SHP77 treated with DMSO at 0.1 percent for 48 hours (cell line): ENCODE measurements around the gene UBAP1L.
A peak's percentile ranks its signal among the peaks of the same experiment; 100 is the strongest.
"Not testable (repeated sequence)": the region's sequence is repeated elsewhere in the genome, so short reads cannot be mapped to it uniquely, and the experiment has no call there.

ENCODE experiments used
- DNase-seq: peaks from one replicate; lab custom pipeline; 2025; lab: John Stamatoyannopoulos, UW

Gene UBAP1L

GRCh38 chr15:65066001-65066634 is 48.9 kb downstream of the UBAP1L start:
- no peak for DNase-seq

- no peak for DNase-seq
These were observed 52.3 kb downstream of the UBAP1L start for GRCh38 chr15:65062726-65063125.

- no peak for DNase-seq
These were observed 52.9 kb downstream of the UBAP1L start for GRCh38 chr15:65062061-65062460.

GRCh38 chr15:65060641-65061397 is 54.2 kb downstream of the UBAP1L start:
- no peak for DNase-seq

- DNase-seq, result no peak
These were observed 54.9 kb downstream of the UBAP1L start for GRCh38 chr15:65059931-65060596.

GRCh38 chr15:65059369-65059750 is 55.6 kb downstream of the UBAP1L start:
- no peak for DNase-seq

GRCh38 chr15:65058394-65059368 is 56.3 kb downstream of the UBAP1L start:
- DNase-seq, result no peak

- no peak for DNase-seq
These were observed 57.5 kb downstream of the UBAP1L start for GRCh38 chr15:65057549-65057940.

- DNase-seq, result no peak
These were observed 58.0 kb downstream of the UBAP1L start for GRCh38 chr15:65056868-65057548.

- DNase-seq, result no peak
These were observed 58.9 kb downstream of the UBAP1L start for GRCh38 chr15:65056106-65056505.

GRCh38 chr15:65055201-65055870 is 59.7 kb downstream of the UBAP1L start:
- DNase-seq, result no peak

- peak; percentile 60 for DNase-seq
These were observed 60.4 kb downstream of the UBAP1L start for GRCh38 chr15:65054333-65055200.

- DNase-seq, result no peak
These were observed 62.0 kb downstream of the UBAP1L start for GRCh38 chr15:65052956-65053355.

- DNase-seq, result no peak
These were observed 63.7 kb downstream of the UBAP1L start for GRCh38 chr15:65051266-65051665.

- no peak for DNase-seq
These were observed 64.7 kb downstream of the UBAP1L start for GRCh38 chr15:65050270-65050669.

GRCh38 chr15:65049418-65049840 is 65.6 kb downstream of the UBAP1L start:
- DNase-seq, result peak; percentile 95

GRCh38 chr15:65048241-65048640 is 66.8 kb downstream of the UBAP1L start:
- no peak for DNase-seq

- DNase-seq, result peak; percentile 67
These were observed 70.1 kb downstream of the UBAP1L start, which contains the start of gene SLC51B for GRCh38 chr15:65044724-65045481. Gene SLC51B, plus strand, starts transcription at chr15:65045387. Its CDS starts 4,618 bp downstream, at chr15:65050005.

- DNase-seq, result not testable (repeated sequence)
These were observed 70.8 kb downstream of the UBAP1L start for GRCh38 chr15:65044218-65044617.
